PC-9 (cell line): ENCODE data around the gene TMEM237. TPM values are rescaled to one million over a fixed set of nuclear protein-coding genes. Genes with fewer than 3 reads are reported as not detected.

Source experiments
- BruUV-seq: library from RNA; stranded (reverse); fragments of 400-500 nt; replicated peaks from 2 replicates; lab custom pipeline; 2021; lab: Mats Ljungman, UMichigan
- CTCF ChIA-PET: fragments of 300-600 bp; sonication (Branson Sonifier 250); formaldehyde crosslinking; loops from one replicate; lab custom pipeline; 2022; ENCODE audit warnings: antibody characterized with exemption; lab: Charles Lee
- POLR2A ChIA-PET: fragments of 300-600 bp; sonication (Branson Sonifier 250); formaldehyde crosslinking; loops from one replicate; lab custom pipeline; 2022; ENCODE audit warnings: antibody characterized with exemption; ENCODE audit not compliant: unreplicated experiment; lab: Charles Lee
- DNase-seq, 2 experiments: peaks; one replicate each; pipeline versions ENCODE4 v3.0.0 to v3.0.0-alpha.2; 2015 to 2022; ENCODE audit warnings: mixed read lengths in 1 of 2
- H2AFZ ChIP-seq: fragments of 200-600 bp; sonication (generic); 2 replicates; pipeline ENCODE4 v1.8.1; 2017; ENCODE audit warnings: antibody characterized with exemption
- H3F3A ChIP-seq: fragments of 200-600 bp; sonication (generic); 2 replicates; pipeline ENCODE4 v1.8.1; 2017; ENCODE audit warnings: antibody characterized with exemption, mild to moderate bottlenecking, low read depth; ENCODE audit not compliant: insufficient read depth
- H3K27ac ChIP-seq: fragments of 200-600 bp; sonication (generic); 2 replicates; pipeline ENCODE4 v1.6.1; 2016; ENCODE audit warnings: mixed run types
- H3K27me3 ChIP-seq: fragments of 200-600 bp; sonication (generic); 2 replicates; pipeline ENCODE4 v1.6.1; 2016; ENCODE audit warnings: low read depth, mixed run types; ENCODE audit not compliant: insufficient read depth
- H3K36me3 ChIP-seq: fragments of 200-600 bp; sonication (generic); 2 replicates; pipeline ENCODE4 v1.6.1; 2016; ENCODE audit warnings: low read depth, mixed run types
- H3K4me1 ChIP-seq: fragments of 200-600 bp; sonication (generic); replicated peaks from 2 replicates; pipeline ENCODE4 v1.6.1; 2016; ENCODE audit warnings: mixed run types; ENCODE audit not compliant: insufficient read depth
- H3K4me2 ChIP-seq: fragments of 200-600 bp; sonication (generic); 2 replicates; pipeline ENCODE4 v1.6.1; 2017; ENCODE audit warnings: mixed run types
- H3K4me3 ChIP-seq: fragments of 200-600 bp; sonication (generic); 2 replicates; pipeline ENCODE4 v1.6.1; 2016; ENCODE audit warnings: mixed run types
- H3K79me2 ChIP-seq: fragments of 200-600 bp; sonication (generic); 2 replicates; pipeline ENCODE4 v1.6.1; 2017; ENCODE audit warnings: low read depth, mixed run types
- H3K9me2 ChIP-seq: fragments of 200-600 bp; sonication (generic); 2 replicates; pipeline ENCODE4 v1.8.1; 2017; ENCODE audit warnings: mild to moderate bottlenecking; ENCODE audit not compliant: insufficient read depth
- H3K9me3 ChIP-seq: fragments of 200-600 bp; sonication (generic); 2 replicates; pipeline ENCODE4 v1.8.1; 2016; ENCODE audit warnings: low read depth; ENCODE audit not compliant: insufficient read depth
- H4K20me1 ChIP-seq: fragments of 200-600 bp; sonication (generic); 2 replicates; pipeline ENCODE4 v1.8.1; 2017; ENCODE audit not compliant: insufficient read depth
- EZH2 ChIP-seq: fragments of 200-600 bp; sonication (generic); IDR thresholded peaks from 2 replicates; pipeline ENCODE4 v1.8.0; 2017; ENCODE audit warnings: antibody characterized with exemption, low read depth
- intact Hi-C: fragments of 100-400 bp; cut with micrococcal nuclease; formaldehyde crosslinking; loops from one replicate; pipeline ENCODE4 v1.10.0; 2022; ENCODE audit not compliant: unreplicated experiment
- total RNA-seq: library from RNA; stranded (reverse); gene quantifications from 2 replicates; pipeline ENCODE4 v1.2.3, GENCODE V29; 2021
- TF ChIP-seq, protein P1 (sequence below): fragments of 200-600 bp; sonication (generic); conservative IDR thresholded peaks from 2 replicates; pipeline ENCODE4 v1.6.1; 2017; ENCODE audit warnings: mixed run types, antibody characterized with exemption, mild to moderate bottlenecking, moderate library complexity

TMEM237 gene
- total RNA-seq, 1 experiment from 2014 or later: 24.5 TPM

DNA sequence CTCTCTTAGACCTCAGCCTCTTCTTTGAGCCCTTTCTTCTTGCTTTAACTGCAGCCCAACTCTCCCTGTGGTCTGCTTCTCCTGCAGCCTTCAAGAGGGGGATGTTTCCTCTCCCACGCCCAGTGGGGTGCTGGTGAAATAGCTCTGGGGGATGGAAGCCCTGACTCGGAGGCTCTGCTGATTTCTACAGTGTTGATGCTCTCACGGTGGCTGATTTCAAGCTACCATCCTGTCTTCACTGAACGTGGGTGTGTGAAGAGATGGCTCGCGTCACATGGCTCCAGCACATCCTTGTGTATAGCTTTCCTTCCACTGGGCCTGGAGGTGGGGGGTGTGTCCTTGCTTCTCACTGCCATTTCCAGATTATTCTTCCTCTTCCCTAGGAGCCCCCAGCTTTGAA, 35.1 kb upstream of the TMEM237 start:
- intact Hi-C loops: no loop called here
- no peaks in the 10 kb centered on the region for H3K79me2 ChIP-seq
- H3K9me2 ChIP-seq: no peaks in the 10 kb centered on the region
- H3K9me3 ChIP-seq: no peaks in the 10 kb centered on the region
- no peak overlapping the region for H3K4me2 ChIP-seq
- DNase-seq: no peak
- H3K27me3 ChIP-seq: no peaks in the 10 kb centered on the region
- BruUV-seq: no TSS peak
- no peaks in the 10 kb centered on the region for H4K20me1 ChIP-seq
- ChIA-PET CTCF (no interaction called here), POLR2A (no interaction called here)
- TF ChIP-seq, protein P1, sequence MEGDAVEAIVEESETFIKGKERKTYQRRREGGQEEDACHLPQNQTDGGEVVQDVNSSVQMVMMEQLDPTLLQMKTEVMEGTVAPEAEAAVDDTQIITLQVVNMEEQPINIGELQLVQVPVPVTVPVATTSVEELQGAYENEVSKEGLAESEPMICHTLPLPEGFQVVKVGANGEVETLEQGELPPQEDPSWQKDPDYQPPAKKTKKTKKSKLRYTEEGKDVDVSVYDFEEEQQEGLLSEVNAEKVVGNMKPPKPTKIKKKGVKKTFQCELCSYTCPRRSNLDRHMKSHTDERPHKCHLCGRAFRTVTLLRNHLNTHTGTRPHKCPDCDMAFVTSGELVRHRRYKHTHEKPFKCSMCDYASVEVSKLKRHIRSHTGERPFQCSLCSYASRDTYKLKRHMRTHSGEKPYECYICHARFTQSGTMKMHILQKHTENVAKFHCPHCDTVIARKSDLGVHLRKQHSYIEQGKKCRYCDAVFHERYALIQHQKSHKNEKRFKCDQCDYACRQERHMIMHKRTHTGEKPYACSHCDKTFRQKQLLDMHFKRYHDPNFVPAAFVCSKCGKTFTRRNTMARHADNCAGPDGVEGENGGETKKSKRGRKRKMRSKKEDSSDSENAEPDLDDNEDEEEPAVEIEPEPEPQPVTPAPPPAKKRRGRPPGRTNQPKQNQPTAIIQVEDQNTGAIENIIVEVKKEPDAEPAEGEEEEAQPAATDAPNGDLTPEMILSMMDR: no peak
- TF ChIP-seq EZH2: no peak
- H3F3A ChIP-seq: no peaks in the 10 kb centered on the region
- no peaks in the 10 kb centered on the region for H3K36me3 ChIP-seq
- no peak overlapping the region for H3K4me3 ChIP-seq
- no peak overlapping the region for H2AFZ ChIP-seq
- no peaks in the 10 kb centered on the region for H3K4me1 ChIP-seq
- H3K27ac ChIP-seq: no peak overlapping the region

DNA sequence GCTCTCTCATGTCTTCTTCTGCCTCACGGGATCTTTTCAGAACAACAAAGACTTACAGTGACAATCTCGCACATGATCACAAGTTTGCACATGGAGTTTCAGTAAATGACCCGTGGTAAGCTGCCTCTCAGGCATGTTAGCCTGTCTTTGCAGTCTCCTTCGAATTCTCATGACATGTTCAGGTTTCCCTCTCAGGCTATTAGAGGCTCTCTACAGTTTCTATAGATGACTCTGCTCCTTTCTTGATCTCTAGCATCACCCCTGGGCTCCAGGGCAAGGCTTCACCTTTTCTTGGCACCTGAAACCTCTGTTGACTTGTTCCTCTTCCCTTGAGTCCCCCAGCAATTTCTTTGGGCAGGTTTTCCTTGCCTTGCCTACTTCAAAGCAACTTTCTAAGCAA, 32.2 kb upstream of the TMEM237 start:
- H3K27me3 ChIP-seq: no peaks in the 10 kb centered on the region
- no peaks in the 10 kb centered on the region for H3F3A ChIP-seq
- no TSS peak for BruUV-seq
- intact Hi-C loops: no loop called here
- ChIA-PET POLR2A (no interaction called here), CTCF (no interaction called here)
- H3K4me2 ChIP-seq: no peak overlapping the region
- TF ChIP-seq EZH2: no peak
- TF ChIP-seq, protein P1: no peak
- H3K36me3 ChIP-seq: no peaks in the 10 kb centered on the region
- H3K4me1 ChIP-seq: no peaks in the 10 kb centered on the region
- H4K20me1 ChIP-seq: no peaks in the 10 kb centered on the region
- no peak overlapping the region for H2AFZ ChIP-seq
- no peaks in the 10 kb centered on the region for H3K79me2 ChIP-seq
- H3K9me2 ChIP-seq: no peaks in the 10 kb centered on the region
- H3K27ac ChIP-seq: no peak overlapping the region
- H3K4me3 ChIP-seq: no peak overlapping the region
- DNase-seq: no peak
- no peaks in the 10 kb centered on the region for H3K9me3 ChIP-seq

DNA sequence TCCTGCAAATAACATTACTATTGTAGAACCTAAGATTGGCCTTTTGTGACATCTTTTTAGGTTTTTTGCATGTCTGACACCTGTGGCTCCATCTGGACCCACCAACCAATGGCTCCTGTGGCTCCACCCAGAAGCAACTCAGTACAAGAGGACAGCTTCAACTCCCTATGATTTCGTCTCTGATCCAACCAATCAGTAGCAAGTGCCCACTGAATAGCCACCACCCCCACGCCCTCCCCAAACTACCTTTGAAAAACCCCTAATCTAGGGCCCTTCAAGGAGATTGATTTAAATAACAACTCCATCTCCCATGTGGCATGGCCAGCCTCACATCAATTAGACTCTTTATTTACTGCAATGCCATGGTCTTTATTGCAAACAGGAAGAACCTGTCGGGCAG, 31.5 kb upstream of the TMEM237 start:
- no peaks in the 10 kb centered on the region for H3K9me3 ChIP-seq

More for the DNA sequence above, 31.5 kb upstream of the TMEM237 start:
- ChIA-PET CTCF (no interaction called here), POLR2A (interaction anchor here (0.6 kb wide), 1 partner anchor 95 kb away, joined by 7 read pairs; no protein-coding TSS in a partner anchor)
- Histone ChIP-seq H3K9me2 (no peaks in the 10 kb centered on the region), H3F3A (no peaks in the 10 kb centered on the region), H3K4me3 (no peak overlapping the region), H4K20me1 (no peaks in the 10 kb centered on the region), H3K27ac (no peak overlapping the region), H2AFZ (no peak overlapping the region), H3K27me3 (no peaks in the 10 kb centered on the region), H3K79me2 (no peaks in the 10 kb centered on the region), H3K36me3 (no peaks in the 10 kb centered on the region), H3K4me2 (no peak overlapping the region), H3K4me1 (no peaks in the 10 kb centered on the region)
- intact Hi-C loops: no loop called here
- TF ChIP-seq, protein P1: no peak
- TF ChIP-seq EZH2: no peak
- DNase-seq: no peak
- no TSS peak for BruUV-seq
